GM23338 (cell line): Measurements from ENCODE around the gene CHAC1. TPM values are rescaled to one million over a fixed set of nuclear protein-coding genes. Genes with fewer than 3 reads are reported as not detected.

Experiments used
- ATAC-seq: fragments of 200-7000 bp; cut with Tn5 transposase; 3 replicates; pipeline ENCODE4 v1.9.1; 2020
- DNase-seq: peaks from one replicate; pipeline ENCODE4 v3.0.0-alpha.2; 2015; ENCODE audit warnings: low spot score
- H2AFZ ChIP-seq: fragments of 200-600 bp; sonication (generic); 2 replicates; pipeline ENCODE4 v1.8.0; 2016; ENCODE audit warnings: antibody characterized with exemption, mild to moderate bottlenecking, moderate library complexity
- H3F3A ChIP-seq: fragments of 200-600 bp; sonication (generic); replicated peaks from 2 replicates; pipeline ENCODE4 v1.8.0; 2017; ENCODE audit warnings: antibody characterized with exemption, mixed run types, low read depth
- H3K27ac ChIP-seq: fragments of 200-600 bp; sonication (generic); 2 replicates; pipeline ENCODE4 v1.6.1; 2016; ENCODE audit warnings: low read depth
- H3K27me3 ChIP-seq: fragments of 200-600 bp; sonication (generic); 2 replicates; pipeline ENCODE4 v1.8.0; 2016; ENCODE audit warnings: mild to moderate bottlenecking, mixed run types, moderate library complexity; ENCODE audit not compliant: insufficient read depth
- H3K36me3 ChIP-seq: fragments of 200-600 bp; sonication (generic); 2 replicates; pipeline ENCODE4 v1.8.0; 2016; ENCODE audit warnings: mild to moderate bottlenecking; ENCODE audit not compliant: insufficient read depth
- H3K4me1 ChIP-seq: fragments of 200-600 bp; sonication (generic); 2 replicates; pipeline ENCODE4 v1.8.0; 2016; ENCODE audit warnings: mild to moderate bottlenecking, moderate library complexity; ENCODE audit not compliant: insufficient read depth
- H3K4me2 ChIP-seq: fragments of 200-600 bp; sonication (generic); 2 replicates; pipeline ENCODE4 v1.7.1; 2017; ENCODE audit warnings: mixed run types
- H3K4me3 ChIP-seq: fragments of 200-600 bp; sonication (generic); 2 replicates; pipeline ENCODE4 v1.6.1; 2016; ENCODE audit warnings: mixed run types
- H3K79me2 ChIP-seq: fragments of 200-600 bp; sonication (generic); replicated peaks from 2 replicates; pipeline ENCODE4 v1.8.0; 2017; ENCODE audit warnings: mild to moderate bottlenecking; ENCODE audit not compliant: insufficient read depth
- H3K9me2 ChIP-seq: fragments of 200-600 bp; sonication (generic); 2 replicates; pipeline ENCODE4 v1.8.0; 2017; ENCODE audit not compliant: insufficient read depth
- H4K20me1 ChIP-seq: fragments of 200-600 bp; sonication (generic); replicated peaks from 2 replicates; pipeline ENCODE4 v1.8.0; 2017; ENCODE audit warnings: mild to moderate bottlenecking; ENCODE audit not compliant: insufficient read depth
- H3K27ac Mint-ChIP-seq: 2 replicates; pipeline ENCODE4 v1.8.0; 2020; ENCODE audit warnings: inconsistent platforms, mild to moderate bottlenecking, moderate library complexity, mixed read lengths
- H3K27me3 Mint-ChIP-seq: 3 replicates; pipeline ENCODE4 v1.8.0; 2022; ENCODE audit warnings: low read depth, mild to moderate bottlenecking, moderate library complexity, mixed read lengths, inconsistent platforms; ENCODE audit not compliant: insufficient read depth, poor library complexity
- H3K36me3 Mint-ChIP-seq: 3 replicates; pipeline ENCODE4 v1.8.0; 2021; ENCODE audit warnings: low read depth, mild to moderate bottlenecking, inconsistent platforms, moderate library complexity, mixed read lengths
- H3K4me1 Mint-ChIP-seq: 3 replicates; pipeline ENCODE4 v1.8.0; 2020; ENCODE audit warnings: mild to moderate bottlenecking, inconsistent platforms, mixed read lengths
- H3K4me3 Mint-ChIP-seq: 3 replicates; pipeline ENCODE4 v1.8.0; 2021; ENCODE audit warnings: moderate library complexity, mild to moderate bottlenecking, inconsistent platforms, mixed read lengths
- H3K9me3 Mint-ChIP-seq: 3 replicates; pipeline ENCODE4 v1.8.0; 2020; ENCODE audit warnings: moderate library complexity, mild to moderate bottlenecking, inconsistent platforms, mixed read lengths
- CREB1 ChIP-seq: fragments of 250-450 bp; sonication (Bioruptor Pico); IDR thresholded peaks from 2 replicates; pipeline ENCODE4 v1.5.0; 2020; ENCODE audit warnings: low read depth, mild to moderate bottlenecking, moderate library complexity
- EZH2 ChIP-seq: fragments of 200-600 bp; sonication (generic); IDR thresholded peaks from one replicate; pipeline ENCODE4 v1.8.0; 2017; ENCODE audit warnings: antibody characterized with exemption, mild to moderate bottlenecking, low read depth; ENCODE audit not compliant: unreplicated experiment
- EZH2phosphoT487 ChIP-seq: fragments of 200-600 bp; sonication (generic); IDR thresholded peaks from one replicate; pipeline ENCODE4 v1.8.1; 2018; ENCODE audit warnings: antibody characterized with exemption; ENCODE audit not compliant: unreplicated experiment
- JUNB ChIP-seq: IDR thresholded peaks from one replicate; pipeline ENCODE4 v1.6.1; 2016; ENCODE audit warnings: antibody characterized with exemption; ENCODE audit not compliant: unreplicated experiment
- NANOG ChIP-seq: IDR thresholded peaks from 2 replicates; pipeline ENCODE4 v1.6.1; 2016; ENCODE audit warnings: antibody characterized with exemption, borderline replicate concordance
- POLR2AphosphoS5 ChIP-seq: IDR thresholded peaks from 2 replicates; pipeline ENCODE4 v1.6.1; 2016; ENCODE audit warnings: antibody characterized with exemption, low read depth
- STAT1 ChIP-seq: IDR thresholded peaks from one replicate; pipeline ENCODE4 v1.6.1; 2016; ENCODE audit warnings: antibody characterized with exemption; ENCODE audit not compliant: unreplicated experiment
- ZNF114 ChIP-seq: fragments of 250-450 bp; sonication (Bioruptor Pico); IDR thresholded peaks from 2 replicates; pipeline ENCODE4 v1.5.0; 2020; ENCODE audit warnings: mild to moderate bottlenecking, moderate library complexity
- ZNF331 ChIP-seq: fragments of 250-450 bp; sonication (Bioruptor Pico); IDR thresholded peaks from 2 replicates; pipeline ENCODE4 v1.5.0; 2020; ENCODE audit warnings: low read depth, mild to moderate bottlenecking, moderate library complexity
- polyA plus RNA-seq: library from polyadenylated mRNA; unstranded; fragments of >200 nt; fragmentation: Nextera tagmentation; extraction: Ambion mirVana; gene quantifications from 2 replicates; pipeline ENCODE4 v1.2.1, GENCODE V29; 2016
- total RNA-seq: library from RNA; depleted of rRNA; stranded (reverse); fragments of >200 nt; shearing (Covaris generic); gene quantifications from 2 replicates; pipeline ENCODE4 v1.2.3, GENCODE V29; 2014
- TF ChIP-seq, protein P1 (sequence below), 2 experiments: fragments of 200-600 bp in 1 of 2; sonication (generic) in 1 of 2; conservative IDR thresholded peaks; 2 replicates each; pipeline versions ENCODE4 v1.5.1 to v1.6.1; 2016 to 2017; ENCODE audit warnings: antibody characterized with exemption in 2 of 2, low read depth in 2 of 2, mild to moderate bottlenecking in 2 of 2, moderate library complexity in 1 of 2
- TF ChIP-seq, protein P2 (sequence below): IDR thresholded peaks from one replicate; pipeline ENCODE4 v1.6.1; 2018; ENCODE audit warnings: antibody characterized with exemption; ENCODE audit not compliant: unreplicated experiment
- TF ChIP-seq, protein P3 (sequence below): IDR thresholded peaks from 2 replicates; pipeline ENCODE4 v1.6.1; 2016; ENCODE audit warnings: antibody characterized with exemption
- TF ChIP-seq, protein P4 (sequence below): fragments of 250-450 bp; sonication (Bioruptor Pico); IDR thresholded peaks from 2 replicates; pipeline ENCODE4 v1.5.0; 2020; ENCODE audit warnings: mild to moderate bottlenecking, moderate library complexity

Gene CHAC1
- total and polyA plus RNA-seq, 2 experiments from 2014 or later = 73.0 to 124 TPM

DNA sequence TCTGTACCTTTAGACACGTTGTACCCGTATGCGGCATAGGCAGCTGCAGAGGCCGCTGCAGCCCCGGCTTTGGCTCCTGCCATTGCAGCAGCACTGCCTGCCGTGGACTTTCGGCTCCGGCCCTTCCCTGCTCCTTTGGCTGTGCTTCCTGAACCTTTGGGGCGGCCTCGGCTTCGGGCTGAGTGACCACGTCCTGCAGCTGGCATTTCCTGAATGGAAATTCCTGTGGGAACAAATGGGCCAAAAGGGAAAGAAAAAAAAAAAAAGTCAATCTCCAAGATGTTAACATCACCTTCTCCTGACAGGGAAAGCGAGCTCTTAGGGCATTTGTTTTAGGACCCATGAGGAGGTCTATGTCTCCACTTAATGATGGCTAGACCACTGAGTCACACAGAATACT is 29.6 kb downstream of the CHAC1 start:
- Mint-ChIP-seq H3K4me3 (no peak overlapping the region), H3K36me3 (peaks cover 91% of the 10 kb centered on the region), H3K4me1 (no peaks in the 10 kb centered on the region), H3K9me3 (no peaks in the 10 kb centered on the region; the same call in 2 of the 3 replicates), H3K27ac (no peak overlapping the region), H3K27me3 (no peaks in the 10 kb centered on the region)
- TF ChIP-seq STAT1 (no peak), NANOG (no peak), EZH2 (no peak), ZNF331 (CRISPR knock-in tag) (no peak), ZNF114 (CRISPR knock-in tag) (no peak), JUNB (no peak), EZH2phosphoT487 (no peak), POLR2AphosphoS5 (no peak), CREB1 (CRISPR knock-in tag) (no peak)
- TF ChIP-seq, protein P1, sequence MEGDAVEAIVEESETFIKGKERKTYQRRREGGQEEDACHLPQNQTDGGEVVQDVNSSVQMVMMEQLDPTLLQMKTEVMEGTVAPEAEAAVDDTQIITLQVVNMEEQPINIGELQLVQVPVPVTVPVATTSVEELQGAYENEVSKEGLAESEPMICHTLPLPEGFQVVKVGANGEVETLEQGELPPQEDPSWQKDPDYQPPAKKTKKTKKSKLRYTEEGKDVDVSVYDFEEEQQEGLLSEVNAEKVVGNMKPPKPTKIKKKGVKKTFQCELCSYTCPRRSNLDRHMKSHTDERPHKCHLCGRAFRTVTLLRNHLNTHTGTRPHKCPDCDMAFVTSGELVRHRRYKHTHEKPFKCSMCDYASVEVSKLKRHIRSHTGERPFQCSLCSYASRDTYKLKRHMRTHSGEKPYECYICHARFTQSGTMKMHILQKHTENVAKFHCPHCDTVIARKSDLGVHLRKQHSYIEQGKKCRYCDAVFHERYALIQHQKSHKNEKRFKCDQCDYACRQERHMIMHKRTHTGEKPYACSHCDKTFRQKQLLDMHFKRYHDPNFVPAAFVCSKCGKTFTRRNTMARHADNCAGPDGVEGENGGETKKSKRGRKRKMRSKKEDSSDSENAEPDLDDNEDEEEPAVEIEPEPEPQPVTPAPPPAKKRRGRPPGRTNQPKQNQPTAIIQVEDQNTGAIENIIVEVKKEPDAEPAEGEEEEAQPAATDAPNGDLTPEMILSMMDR (conservative IDR thresholded peaks at IDR 0.05; ENCODE audit: low read depth in 2 of 2) = no peak
- TF ChIP-seq, protein P2, sequence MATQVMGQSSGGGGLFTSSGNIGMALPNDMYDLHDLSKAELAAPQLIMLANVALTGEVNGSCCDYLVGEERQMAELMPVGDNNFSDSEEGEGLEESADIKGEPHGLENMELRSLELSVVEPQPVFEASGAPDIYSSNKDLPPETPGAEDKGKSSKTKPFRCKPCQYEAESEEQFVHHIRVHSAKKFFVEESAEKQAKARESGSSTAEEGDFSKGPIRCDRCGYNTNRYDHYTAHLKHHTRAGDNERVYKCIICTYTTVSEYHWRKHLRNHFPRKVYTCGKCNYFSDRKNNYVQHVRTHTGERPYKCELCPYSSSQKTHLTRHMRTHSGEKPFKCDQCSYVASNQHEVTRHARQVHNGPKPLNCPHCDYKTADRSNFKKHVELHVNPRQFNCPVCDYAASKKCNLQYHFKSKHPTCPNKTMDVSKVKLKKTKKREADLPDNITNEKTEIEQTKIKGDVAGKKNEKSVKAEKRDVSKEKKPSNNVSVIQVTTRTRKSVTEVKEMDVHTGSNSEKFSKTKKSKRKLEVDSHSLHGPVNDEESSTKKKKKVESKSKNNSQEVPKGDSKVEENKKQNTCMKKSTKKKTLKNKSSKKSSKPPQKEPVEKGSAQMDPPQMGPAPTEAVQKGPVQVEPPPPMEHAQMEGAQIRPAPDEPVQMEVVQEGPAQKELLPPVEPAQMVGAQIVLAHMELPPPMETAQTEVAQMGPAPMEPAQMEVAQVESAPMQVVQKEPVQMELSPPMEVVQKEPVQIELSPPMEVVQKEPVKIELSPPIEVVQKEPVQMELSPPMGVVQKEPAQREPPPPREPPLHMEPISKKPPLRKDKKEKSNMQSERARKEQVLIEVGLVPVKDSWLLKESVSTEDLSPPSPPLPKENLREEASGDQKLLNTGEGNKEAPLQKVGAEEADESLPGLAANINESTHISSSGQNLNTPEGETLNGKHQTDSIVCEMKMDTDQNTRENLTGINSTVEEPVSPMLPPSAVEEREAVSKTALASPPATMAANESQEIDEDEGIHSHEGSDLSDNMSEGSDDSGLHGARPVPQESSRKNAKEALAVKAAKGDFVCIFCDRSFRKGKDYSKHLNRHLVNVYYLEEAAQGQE = no peak
- TF ChIP-seq, protein P3, sequence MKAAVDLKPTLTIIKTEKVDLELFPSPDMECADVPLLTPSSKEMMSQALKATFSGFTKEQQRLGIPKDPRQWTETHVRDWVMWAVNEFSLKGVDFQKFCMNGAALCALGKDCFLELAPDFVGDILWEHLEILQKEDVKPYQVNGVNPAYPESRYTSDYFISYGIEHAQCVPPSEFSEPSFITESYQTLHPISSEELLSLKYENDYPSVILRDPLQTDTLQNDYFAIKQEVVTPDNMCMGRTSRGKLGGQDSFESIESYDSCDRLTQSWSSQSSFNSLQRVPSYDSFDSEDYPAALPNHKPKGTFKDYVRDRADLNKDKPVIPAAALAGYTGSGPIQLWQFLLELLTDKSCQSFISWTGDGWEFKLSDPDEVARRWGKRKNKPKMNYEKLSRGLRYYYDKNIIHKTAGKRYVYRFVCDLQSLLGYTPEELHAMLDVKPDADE = no peak
- TF ChIP-seq, protein P4, sequence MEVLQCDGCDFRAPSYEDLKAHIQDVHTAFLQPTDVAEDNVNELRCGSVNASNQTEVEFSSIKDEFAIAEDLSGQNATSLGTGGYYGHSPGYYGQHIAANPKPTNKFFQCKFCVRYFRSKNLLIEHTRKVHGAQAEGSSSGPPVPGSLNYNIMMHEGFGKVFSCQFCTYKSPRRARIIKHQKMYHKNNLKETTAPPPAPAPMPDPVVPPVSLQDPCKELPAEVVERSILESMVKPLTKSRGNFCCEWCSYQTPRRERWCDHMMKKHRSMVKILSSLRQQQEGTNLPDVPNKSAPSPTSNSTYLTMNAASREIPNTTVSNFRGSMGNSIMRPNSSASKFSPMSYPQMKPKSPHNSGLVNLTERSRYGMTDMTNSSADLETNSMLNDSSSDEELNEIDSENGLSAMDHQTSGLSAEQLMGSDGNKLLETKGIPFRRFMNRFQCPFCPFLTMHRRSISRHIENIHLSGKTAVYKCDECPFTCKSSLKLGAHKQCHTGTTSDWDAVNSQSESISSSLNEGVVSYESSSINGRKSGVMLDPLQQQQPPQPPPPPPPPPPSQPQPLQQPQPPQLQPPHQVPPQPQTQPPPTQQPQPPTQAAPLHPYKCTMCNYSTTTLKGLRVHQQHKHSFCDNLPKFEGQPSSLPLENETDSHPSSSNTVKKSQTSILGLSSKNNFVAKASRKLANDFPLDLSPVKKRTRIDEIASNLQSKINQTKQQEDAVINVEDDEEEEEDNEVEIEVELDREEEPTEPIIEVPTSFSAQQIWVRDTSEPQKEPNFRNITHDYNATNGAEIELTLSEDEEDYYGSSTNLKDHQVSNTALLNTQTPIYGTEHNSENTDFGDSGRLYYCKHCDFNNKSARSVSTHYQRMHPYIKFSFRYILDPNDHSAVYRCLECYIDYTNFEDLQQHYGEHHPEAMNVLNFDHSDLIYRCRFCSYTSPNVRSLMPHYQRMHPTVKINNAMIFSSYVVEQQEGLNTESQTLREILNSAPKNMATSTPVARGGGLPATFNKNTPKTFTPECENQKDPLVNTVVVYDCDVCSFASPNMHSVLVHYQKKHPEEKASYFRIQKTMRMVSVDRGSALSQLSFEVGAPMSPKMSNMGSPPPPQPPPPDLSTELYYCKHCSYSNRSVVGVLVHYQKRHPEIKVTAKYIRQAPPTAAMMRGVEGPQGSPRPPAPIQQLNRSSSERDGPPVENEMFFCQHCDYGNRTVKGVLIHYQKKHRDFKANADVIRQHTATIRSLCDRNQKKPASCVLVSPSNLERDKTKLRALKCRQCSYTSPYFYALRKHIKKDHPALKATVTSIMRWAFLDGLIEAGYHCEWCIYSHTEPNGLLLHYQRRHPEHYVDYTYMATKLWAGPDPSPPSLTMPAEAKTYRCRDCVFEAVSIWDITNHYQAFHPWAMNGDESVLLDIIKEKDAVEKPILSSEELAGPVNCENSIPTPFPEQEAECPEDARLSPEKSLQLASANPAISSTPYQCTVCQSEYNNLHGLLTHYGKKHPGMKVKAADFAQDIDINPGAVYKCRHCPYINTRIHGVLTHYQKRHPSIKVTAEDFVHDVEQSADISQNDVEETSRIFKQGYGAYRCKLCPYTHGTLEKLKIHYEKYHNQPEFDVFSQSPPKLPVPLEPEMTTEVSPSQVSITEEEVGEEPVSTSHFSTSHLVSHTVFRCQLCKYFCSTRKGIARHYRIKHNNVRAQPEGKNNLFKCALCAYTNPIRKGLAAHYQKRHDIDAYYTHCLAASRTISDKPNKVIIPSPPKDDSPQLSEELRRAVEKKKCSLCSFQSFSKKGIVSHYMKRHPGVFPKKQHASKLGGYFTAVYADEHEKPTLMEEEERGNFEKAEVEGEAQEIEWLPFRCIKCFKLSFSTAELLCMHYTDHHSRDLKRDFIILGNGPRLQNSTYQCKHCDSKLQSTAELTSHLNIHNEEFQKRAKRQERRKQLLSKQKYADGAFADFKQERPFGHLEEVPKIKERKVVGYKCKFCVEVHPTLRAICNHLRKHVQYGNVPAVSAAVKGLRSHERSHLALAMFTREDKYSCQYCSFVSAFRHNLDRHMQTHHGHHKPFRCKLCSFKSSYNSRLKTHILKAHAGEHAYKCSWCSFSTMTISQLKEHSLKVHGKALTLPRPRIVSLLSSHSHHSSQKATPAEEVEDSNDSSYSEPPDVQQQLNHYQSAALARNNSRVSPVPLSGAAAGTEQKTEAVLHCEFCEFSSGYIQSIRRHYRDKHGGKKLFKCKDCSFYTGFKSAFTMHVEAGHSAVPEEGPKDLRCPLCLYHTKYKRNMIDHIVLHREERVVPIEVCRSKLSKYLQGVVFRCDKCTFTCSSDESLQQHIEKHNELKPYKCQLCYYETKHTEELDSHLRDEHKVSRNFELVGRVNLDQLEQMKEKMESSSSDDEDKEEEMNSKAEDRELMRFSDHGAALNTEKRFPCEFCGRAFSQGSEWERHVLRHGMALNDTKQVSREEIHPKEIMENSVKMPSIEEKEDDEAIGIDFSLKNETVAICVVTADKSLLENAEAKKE (CRISPR knock-in tag) = no peak
- no peak overlapping the region for H3K4me3 ChIP-seq
- ATAC-seq (no peak), DNase-seq (no peak)
- H2AFZ ChIP-seq = no peak overlapping the region
- H3K4me1 ChIP-seq = no peaks in the 10 kb centered on the region
- no peaks in the 10 kb centered on the region for H3K9me2 ChIP-seq
- peaks cover 11% of the 10 kb centered on the region; the same call in 1 of the 2 replicates for H4K20me1 ChIP-seq
- H3K4me2 ChIP-seq = no peak overlapping the region
- H3K27me3 ChIP-seq = no peaks in the 10 kb centered on the region
- H3K36me3 ChIP-seq = peaks cover 75% of the 10 kb centered on the region
- 0 out of 2 replicates have a peak, but pooled peaks cover 7% of the 10 kb centered on the region for H3F3A ChIP-seq
- no peaks in the 10 kb centered on the region for H3K79me2 ChIP-seq
- H3K27ac ChIP-seq = no peak overlapping the region
